GM18502 (cell line): Measurements from ENCODE around the gene IQCE.
A peak's percentile ranks its signal among the peaks of the same experiment; 100 is the strongest.

Experiments used
- ATAC-seq: cut with Tn5 transposase; IDR thresholded peaks from one replicate; pipeline ENCODE4 v1.9.1; 2021; ENCODE audit warnings: mild to moderate bottlenecking; ENCODE audit not compliant: unreplicated experiment, poor library complexity

Gene IQCE

GRCh38 chr7:2641406-2642393, 82.9 kb downstream of the IQCE start:
- peak; percentile 48 for ATAC-seq

DNA sequence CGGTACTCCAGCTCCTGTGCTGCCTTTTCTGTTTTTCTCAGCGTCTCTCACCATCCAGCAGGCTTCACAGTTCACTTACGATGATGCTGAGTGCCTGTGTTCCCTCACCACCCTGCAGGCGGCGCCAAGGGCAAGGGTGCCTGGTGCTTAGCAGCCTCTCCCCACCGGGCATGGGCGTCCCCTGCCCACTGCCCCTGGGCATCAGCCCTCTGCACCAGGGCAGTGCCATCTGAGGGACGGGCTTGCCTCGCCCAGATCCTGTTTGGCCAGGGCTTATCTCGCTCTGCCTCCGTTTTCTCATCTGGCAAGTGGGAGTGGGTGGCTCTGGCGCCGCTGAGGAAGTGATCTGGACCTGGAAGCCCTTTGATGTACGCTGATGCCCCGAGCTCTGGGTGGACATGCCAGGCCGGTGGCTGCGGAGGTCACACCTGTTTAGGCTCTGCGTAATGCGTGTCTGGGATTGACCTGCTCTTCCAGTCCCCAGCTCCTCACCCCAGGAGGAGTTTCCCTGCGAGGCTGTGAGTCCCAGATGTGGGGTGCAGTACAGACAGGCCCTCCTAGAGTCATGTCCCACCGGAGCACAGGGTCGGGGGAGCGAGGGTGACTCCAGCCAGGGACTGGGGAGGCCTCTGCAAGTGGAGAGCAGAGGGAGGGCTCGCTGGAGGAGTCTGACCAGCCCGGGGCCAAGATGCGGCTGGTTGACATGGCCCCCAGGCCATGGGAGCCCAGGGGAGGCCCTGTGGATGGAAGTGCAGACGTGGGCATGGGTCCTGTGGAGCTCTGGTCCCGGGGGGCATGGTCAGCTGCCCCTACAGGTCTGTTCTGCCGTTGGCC, 84.8 kb downstream of the IQCE start:
- ATAC-seq: no peak

- no peak for ATAC-seq
These were observed 85.4 kb downstream of the IQCE start for GRCh38 chr7:2644220-2644561.

DNA sequence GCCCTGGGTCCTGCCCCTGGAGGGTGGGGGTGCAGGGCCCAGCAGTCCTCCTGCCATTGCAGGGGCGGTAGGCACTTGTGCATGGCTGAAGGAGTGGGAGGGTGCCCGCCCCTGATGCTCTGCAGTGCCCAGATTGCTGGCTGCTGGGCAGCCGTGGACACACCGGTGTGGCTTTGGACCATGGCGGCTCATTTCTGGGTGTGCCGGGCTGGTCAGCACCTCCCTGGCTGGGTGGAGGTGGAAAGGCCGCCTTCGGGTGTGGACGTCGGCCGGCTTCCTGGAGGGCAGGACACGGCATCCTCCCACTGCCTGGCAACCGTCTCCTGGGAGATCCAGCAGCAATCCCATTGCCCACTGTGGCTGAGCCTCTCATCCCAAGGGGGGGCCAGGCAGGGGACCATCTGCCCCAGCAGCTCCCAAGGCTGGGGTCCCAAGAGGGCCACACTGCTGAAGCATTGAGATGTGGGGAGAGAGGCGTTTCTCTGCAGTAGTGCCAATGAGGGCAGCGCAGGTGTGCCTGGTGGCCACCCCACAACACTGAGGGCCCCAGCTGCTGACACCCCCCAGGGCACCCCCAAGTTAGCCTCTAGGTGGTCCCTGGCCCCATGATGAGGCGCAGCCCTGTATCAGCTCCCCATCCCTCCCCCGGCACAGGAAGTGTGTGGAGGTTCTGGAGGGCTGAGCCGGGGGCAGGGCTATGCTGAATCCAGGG, 85.9 kb downstream of the IQCE start:
- ATAC-seq: peak; percentile 45

- ATAC-seq: peak; percentile 75
These were observed 86.6 kb downstream of the IQCE start for GRCh38 chr7:2645274-2645868.

DNA sequence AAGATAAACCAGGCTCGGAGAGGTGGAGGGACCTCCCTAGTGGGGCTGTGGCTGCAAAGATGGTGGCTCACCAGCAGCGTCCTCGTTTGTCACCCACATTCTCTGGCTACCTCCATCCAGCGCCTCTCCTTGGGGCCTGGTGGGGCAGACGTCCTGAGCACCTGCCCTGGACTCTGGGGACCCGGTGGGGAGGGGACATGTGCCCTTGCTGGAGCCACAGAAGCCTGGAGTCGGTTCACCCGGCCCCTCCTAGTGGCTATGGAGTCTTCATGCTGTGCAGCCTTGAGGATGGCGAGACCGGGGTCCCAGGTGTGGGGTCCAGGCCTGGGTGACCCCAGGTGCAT, 87.5 kb downstream of the IQCE start:
- ATAC-seq: no peak

DNA sequence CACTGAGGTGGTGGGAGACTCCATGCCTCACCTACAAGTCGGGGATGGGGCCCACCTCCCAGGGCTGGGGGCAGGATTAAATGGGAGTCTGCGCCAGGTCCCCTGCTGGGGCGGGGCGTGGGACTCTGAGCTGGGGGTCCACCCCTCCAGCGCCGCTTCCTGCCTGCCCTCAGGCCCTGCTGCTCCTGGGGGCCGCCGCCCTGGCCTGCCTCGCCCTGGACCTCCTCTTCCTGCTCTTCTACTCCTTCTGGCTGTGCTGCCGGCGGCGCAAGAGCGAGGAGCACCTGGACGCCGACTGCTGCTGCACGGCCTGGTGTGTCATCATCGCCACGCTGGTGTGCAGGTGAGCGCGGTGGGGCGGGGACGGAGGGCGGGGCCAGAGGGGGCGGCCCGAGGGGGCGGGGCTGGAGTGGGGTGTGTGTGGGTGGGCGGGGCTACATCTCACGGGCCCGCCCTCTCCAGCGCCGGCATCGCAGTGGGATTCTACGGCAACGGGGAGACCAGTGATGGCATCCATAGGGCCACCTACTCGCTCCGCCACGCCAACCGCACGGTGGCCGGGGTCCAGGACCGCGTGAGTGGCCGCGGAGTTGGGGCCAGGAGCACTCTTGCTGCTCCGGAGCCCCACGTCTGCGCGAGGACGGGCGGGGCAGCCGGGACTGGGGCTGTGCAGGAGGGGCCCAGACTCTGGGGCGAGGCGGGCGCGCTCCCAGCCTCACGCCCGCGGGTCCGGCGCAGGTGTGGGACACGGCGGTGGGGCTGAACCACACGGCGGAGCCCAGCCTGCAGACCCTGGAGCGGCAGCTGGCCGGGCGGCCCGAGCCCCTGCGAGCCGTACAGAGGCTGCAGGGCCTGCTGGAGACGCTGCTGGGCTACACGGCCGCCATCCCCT, 88.1 kb downstream of the IQCE start:
- no peak for ATAC-seq

GRCh38 chr7:2647594-2648172, 88.9 kb downstream of the IQCE start:
- ATAC-seq: no peak

DNA sequence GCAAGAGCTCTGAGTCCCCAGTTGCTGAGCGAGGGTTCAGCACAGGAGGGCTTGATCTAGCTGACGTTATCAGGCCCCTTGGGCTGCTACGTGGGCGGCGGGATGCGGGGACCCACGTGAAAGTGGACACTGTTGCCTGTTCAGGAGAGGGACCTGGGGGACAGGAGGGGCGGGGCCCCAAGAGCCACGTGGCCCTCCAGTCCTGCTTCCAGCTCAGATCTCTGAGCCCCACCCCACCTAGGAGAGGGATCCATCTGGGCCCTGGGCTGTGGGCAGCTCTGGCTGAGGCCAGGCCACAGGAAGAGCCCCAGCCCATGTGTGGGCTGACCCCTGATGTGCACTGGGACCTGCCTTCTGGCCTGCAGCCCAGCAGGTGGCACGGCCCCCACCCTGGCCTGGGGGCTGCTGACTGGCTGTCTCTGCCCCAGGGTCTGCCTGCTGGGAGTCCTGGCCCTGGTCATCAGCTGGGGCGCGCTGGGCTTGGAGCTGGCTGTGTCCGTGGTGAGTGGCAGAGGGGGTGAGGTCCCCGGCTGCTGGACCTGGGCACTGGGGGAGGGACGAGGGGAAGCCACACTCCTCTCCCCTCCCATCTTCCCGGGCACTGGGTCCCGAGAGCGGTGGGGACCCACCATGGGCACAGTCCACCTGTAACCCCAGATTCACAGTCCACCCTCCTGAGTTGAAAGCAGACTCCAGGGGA, 90.5 kb downstream of the IQCE start:
- ATAC-seq: no peak

- ATAC-seq: no peak
These were observed 91.2 kb downstream of the IQCE start for GRCh38 chr7:2649991-2650390.

GRCh38 chr7:2650451-2650850, 91.7 kb downstream of the IQCE start:
- no peak for ATAC-seq

DNA sequence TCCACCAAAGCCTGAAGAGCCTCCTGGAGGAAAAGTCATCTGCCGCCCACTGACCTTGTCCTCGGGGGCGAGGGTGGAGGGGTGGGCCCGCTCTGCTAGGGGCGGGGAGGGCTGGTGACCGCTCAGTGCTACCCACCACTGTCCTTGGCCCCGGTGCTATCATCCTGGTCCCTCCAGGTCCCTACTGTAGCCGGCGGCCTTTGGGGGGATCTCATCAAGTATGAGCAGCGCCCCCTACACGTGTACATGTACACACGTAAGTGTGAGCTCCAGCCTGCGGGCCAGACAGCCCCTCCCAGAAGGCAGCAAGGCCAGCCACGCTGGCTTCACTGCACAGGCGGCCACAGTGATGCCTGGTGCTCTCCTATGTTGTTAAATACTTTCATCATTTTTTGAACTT, 92.6 kb downstream of the IQCE start:
- ATAC-seq: no peak

DNA sequence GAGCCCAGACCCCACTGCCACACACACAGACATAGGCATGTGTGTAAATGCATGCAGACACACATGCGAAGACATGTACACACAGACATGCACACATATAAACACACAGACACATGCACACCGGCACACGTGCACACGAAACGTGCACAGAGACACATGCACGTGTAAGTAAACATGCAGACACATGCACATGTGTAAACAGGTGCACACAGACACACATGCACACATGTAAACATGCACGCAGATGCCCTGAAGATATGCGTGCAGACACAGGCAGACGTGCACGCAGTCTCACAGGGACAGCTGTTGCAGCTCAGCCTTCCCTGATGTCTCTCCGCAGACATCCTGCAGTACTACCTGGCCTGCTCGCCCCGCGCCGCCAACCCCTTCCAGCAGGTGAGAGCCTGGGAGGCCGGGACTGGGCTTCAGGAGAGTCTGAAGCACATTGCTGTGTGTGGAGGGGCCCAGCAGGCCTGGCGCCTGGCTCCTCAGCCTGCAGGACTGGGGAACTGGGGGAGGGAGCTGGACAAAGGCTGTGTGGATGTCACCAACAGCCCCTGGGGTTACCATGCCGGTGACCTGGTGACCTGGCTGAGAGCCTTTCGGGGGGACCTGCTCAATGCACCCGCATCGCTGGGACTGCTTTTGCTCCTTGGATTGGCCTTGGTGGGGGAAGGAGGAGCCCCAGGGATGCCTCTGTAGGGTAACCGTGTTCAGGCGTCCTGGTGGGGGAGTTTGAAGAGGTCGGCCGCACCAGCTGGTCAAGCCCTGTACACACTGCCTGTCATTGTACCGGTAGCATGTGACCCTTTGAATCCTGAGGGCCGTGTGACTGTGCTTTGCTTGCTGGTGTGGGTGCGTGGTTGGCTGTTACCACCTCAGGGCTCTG, 93.3 kb downstream of the IQCE start:
- ATAC-seq: no peak

DNA sequence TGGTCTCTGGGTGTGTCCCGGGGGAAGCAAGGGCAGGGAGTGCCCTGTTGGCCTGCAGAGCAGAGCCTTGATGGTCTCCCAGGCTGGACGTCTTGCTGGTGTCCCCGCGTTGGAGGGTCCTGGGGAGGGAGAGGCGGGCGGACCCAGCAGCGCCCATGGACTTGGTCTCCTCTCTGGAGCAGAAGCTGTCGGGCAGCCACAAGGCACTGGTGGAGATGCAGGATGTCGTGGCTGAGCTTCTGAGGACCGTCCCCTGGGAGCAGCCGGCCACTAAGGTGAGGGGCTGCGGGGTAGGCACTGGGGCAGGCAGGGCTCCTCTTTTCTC, 93.9 kb downstream of the IQCE start:
- ATAC-seq: no peak

GRCh38 chr7:2654059-2654458, 95.3 kb downstream of the IQCE start:
- no peak for ATAC-seq

GRCh38 chr7:2655870-2656614, 97.3 kb downstream of the IQCE start:
- ATAC-seq: no peak

GRCh38 chr7:2657208-2657607, 98.4 kb downstream of the IQCE start:
- no peak for ATAC-seq
